ENCODE measurements around the gene UNC119B. TPM values are rescaled to one million over a fixed set of nuclear protein-coding genes. Genes with fewer than 3 reads are reported as not detected.

The UNC119B gene
- total RNA-seq, 1 experiment from 2014 or later: 33.8 TPM

DNA sequence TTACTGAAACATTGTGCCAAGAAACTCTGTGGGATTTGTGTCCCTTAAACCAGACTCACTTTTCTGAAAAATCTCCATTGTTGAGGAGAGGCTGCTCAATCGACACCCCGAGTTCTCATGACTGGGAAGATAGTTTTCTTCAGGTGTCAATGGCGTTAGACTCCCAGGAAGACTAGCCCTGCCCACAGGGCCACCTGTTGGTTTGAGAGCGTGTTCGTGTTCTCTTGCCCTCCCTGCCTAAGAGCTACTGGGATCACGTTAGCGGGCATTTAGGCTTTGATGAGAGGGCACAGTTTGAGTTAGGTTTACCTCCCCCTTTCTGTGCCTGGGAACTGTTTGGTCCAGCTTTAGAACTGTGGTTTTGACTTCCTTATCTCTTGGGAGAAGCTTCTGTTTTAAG lies 10.7 kb upstream of the UNC119B start:
- Histone ChIP-seq H3K9ac (ENCODE audit: low read length) (no peak overlapping the region), H3K4me3 (replicated peaks in 1 of 2; ENCODE audit: low read depth in 1 of 2, low read length in 2 of 2) (no peak overlapping the region), H3K9me2 (ENCODE audit: insufficient read depth) (no peaks in the 10 kb centered on the region), H3K36me3 (ENCODE audit: control insufficient read depth in 1 of 2, insufficient read depth in 2 of 2, low read length in 2 of 2) (peaks cover 48 to 75% of the 10 kb centered on the region in 2 experiments), H3K27ac (ENCODE audit: low read depth, low read length) (no peak overlapping the region), H3K79me2 (ENCODE audit: insufficient read depth, low read length) (peaks cover 3% of the 10 kb centered on the region; the same call in 1 of the 2 replicates), H3K4me2 (ENCODE audit: low read length) (no peak overlapping the region), H2AFZ (ENCODE audit: low read depth, low read length, poor library complexity, severe bottlenecking) (no peak overlapping the region), H3K4me1 (ENCODE audit: control insufficient read depth in 1 of 2, insufficient read depth in 2 of 2, low read length in 2 of 2) (no peaks in the 10 kb centered on the region), H4K20me1 (ENCODE audit: insufficient read depth) (no peaks in the 10 kb centered on the region), H3K9me3 (ENCODE audit: control insufficient read depth in 1 of 2, insufficient read depth in 1 of 2, low read depth in 1 of 2, low read length in 2 of 2) (no peaks in the 10 kb centered on the region), H3K27me3 (ENCODE audit: insufficient read depth, low read length) (no peaks in the 10 kb centered on the region)
- DNase-seq (ENCODE audit: low read depth, low spot score) (no peak), ATAC-seq (no peak)
- TF ChIP-seq YY1 (IDR thresholded peaks at IDR 0.05; ENCODE audit: extremely low read depth, insufficient replicate concordance, low read depth, low read length): no peak
- no peak for TF ChIP-seq ZFX (IDR thresholded peaks at IDR 0.05)
- TF ChIP-seq FOSL1 (IDR thresholded peaks at IDR 0.05; ENCODE audit: low read depth): no peak
- no peak for TF ChIP-seq SRF (IDR thresholded peaks at IDR 0.05; ENCODE audit: low read depth)
- TF ChIP-seq EZH2phosphoT487 (IDR thresholded peaks at IDR 0.05; ENCODE audit: borderline replicate concordance): no peak
- TF ChIP-seq EZH2 (IDR thresholded peaks at IDR 0.05): no peak
- no peak for TF ChIP-seq JUND (IDR thresholded peaks at IDR 0.05)
- TF ChIP-seq, protein P1, sequence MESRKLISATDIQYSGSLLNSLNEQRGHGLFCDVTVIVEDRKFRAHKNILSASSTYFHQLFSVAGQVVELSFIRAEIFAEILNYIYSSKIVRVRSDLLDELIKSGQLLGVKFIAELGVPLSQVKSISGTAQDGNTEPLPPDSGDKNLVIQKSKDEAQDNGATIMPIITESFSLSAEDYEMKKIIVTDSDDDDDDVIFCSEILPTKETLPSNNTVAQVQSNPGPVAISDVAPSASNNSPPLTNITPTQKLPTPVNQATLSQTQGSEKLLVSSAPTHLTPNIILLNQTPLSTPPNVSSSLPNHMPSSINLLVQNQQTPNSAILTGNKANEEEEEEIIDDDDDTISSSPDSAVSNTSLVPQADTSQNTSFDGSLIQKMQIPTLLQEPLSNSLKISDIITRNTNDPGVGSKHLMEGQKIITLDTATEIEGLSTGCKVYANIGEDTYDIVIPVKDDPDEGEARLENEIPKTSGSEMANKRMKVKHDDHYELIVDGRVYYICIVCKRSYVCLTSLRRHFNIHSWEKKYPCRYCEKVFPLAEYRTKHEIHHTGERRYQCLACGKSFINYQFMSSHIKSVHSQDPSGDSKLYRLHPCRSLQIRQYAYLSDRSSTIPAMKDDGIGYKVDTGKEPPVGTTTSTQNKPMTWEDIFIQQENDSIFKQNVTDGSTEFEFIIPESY (IDR thresholded peaks at IDR 0.05; ENCODE audit: extremely low read depth, insufficient replicate concordance, low read length): no peak
- TF ChIP-seq RAD21 (IDR thresholded peaks at IDR 0.05; ENCODE audit: low read depth): no peak
- TF ChIP-seq, protein P2, sequence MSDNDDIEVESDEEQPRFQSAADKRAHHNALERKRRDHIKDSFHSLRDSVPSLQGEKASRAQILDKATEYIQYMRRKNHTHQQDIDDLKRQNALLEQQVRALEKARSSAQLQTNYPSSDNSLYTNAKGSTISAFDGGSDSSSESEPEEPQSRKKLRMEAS (IDR thresholded peaks at IDR 0.05): no peak
- no peak for TF ChIP-seq SIN3A (IDR thresholded peaks at IDR 0.05; ENCODE audit: low read depth)
- TF ChIP-seq, protein P3, sequence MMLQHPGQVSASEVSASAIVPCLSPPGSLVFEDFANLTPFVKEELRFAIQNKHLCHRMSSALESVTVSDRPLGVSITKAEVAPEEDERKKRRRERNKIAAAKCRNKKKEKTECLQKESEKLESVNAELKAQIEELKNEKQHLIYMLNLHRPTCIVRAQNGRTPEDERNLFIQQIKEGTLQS (IDR thresholded peaks at IDR 0.05): no peak
- no peak for TF ChIP-seq CBX3 (IDR thresholded peaks at IDR 0.05; ENCODE audit: low read depth)
- TF ChIP-seq, protein P4, sequence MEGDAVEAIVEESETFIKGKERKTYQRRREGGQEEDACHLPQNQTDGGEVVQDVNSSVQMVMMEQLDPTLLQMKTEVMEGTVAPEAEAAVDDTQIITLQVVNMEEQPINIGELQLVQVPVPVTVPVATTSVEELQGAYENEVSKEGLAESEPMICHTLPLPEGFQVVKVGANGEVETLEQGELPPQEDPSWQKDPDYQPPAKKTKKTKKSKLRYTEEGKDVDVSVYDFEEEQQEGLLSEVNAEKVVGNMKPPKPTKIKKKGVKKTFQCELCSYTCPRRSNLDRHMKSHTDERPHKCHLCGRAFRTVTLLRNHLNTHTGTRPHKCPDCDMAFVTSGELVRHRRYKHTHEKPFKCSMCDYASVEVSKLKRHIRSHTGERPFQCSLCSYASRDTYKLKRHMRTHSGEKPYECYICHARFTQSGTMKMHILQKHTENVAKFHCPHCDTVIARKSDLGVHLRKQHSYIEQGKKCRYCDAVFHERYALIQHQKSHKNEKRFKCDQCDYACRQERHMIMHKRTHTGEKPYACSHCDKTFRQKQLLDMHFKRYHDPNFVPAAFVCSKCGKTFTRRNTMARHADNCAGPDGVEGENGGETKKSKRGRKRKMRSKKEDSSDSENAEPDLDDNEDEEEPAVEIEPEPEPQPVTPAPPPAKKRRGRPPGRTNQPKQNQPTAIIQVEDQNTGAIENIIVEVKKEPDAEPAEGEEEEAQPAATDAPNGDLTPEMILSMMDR (IDR thresholded peaks at IDR 0.05 in 2 of 3, conservative IDR thresholded peaks at IDR 0.05 in 1 of 3; ENCODE audit: borderline replicate concordance in 1 of 3, insufficient read depth in 1 of 3, low read depth in 2 of 3, low read length in 2 of 3): no peak
- no peak for TF ChIP-seq ZNF274 (IDR thresholded peaks at IDR 0.05; ENCODE audit: low read depth, low read length)
- BruUV-seq (replicated peaks): no TSS peak
- intact Hi-C loops (cut with micrococcal nuclease): no loop called here
- RAD21 ChIA-PET (ENCODE audit: low non-redundant PET in 1 of 2, low total read pairs in 2 of 2, uncharacterized antibody in 2 of 2, unreplicated experiment in 2 of 2): no interaction called here
- POLR2A ChIA-PET: no interaction called here
- CTCF ChIA-PET: no interaction called here

All from HCT116 (cell line).